ENCODE results near the gene PRDM13.
A peak's percentile ranks its signal among the peaks of the same experiment; 100 is the strongest.

The PRDM13 gene

GRCh38 chr6:99568103-99568933 lies 38.3 kb upstream of the PRDM13 start, which contains the start of gene CCNC:
CCNC (minus strand) TSS chr6:99568660; CDS start chr6:99568527, 133 bp downstream.
- no peak for TF ChIP-seq CTCF (IDR thresholded peaks at IDR 0.05; ENCODE audit: poor library complexity, severe bottlenecking)
- peak; percentile 97 for ATAC-seq (ENCODE audit: low read depth)
- Histone ChIP-seq H3K4me1 (ENCODE audit: insufficient read depth, poor library complexity, severe bottlenecking) (peaks cover 29% of the 10 kb centered on the region), H3K36me3 (ENCODE audit: low read depth) (peaks cover 32% of the 10 kb centered on the region), H3K27me3 (ENCODE audit: insufficient read depth, poor library complexity, severe bottlenecking) (no peaks in the 10 kb centered on the region), H3K4me3 (ENCODE audit: severe bottlenecking) (peak within 1 kb of the TSS; percentile 85), H3K27ac (ENCODE audit: poor library complexity, severe bottlenecking) (peak within 1 kb of the TSS; percentile 63), H3K9me3 (ENCODE audit: severe bottlenecking) (no peaks in the 10 kb centered on the region)
- DNase-seq (ENCODE audit: low spot score): peak; percentile 92

- H3K4me1 ChIP-seq (ENCODE audit: insufficient read depth, poor library complexity, severe bottlenecking): no peaks in the 10 kb centered on the region
- H3K4me3 ChIP-seq (ENCODE audit: severe bottlenecking): no peak overlapping the region
- H3K9me3 ChIP-seq (ENCODE audit: severe bottlenecking): no peaks in the 10 kb centered on the region
- DNase-seq (ENCODE audit: low spot score) (no peak), ATAC-seq (ENCODE audit: low read depth) (no peak)
- no peaks in the 10 kb centered on the region for H3K27me3 ChIP-seq (ENCODE audit: insufficient read depth, poor library complexity, severe bottlenecking)
- no peaks in the 10 kb centered on the region for H3K36me3 ChIP-seq (ENCODE audit: low read depth)
- TF ChIP-seq CTCF (IDR thresholded peaks at IDR 0.05; ENCODE audit: poor library complexity, severe bottlenecking): no peak
- H3K27ac ChIP-seq (ENCODE audit: poor library complexity, severe bottlenecking): no peak overlapping the region
These were observed 32.5 kb upstream of the PRDM13 start for GRCh38 chr6:99573980-99574617.

- H3K36me3 ChIP-seq (ENCODE audit: low read depth): no peaks in the 10 kb centered on the region
- no peaks in the 10 kb centered on the region for H3K27me3 ChIP-seq (ENCODE audit: insufficient read depth, poor library complexity, severe bottlenecking)
- H3K9me3 ChIP-seq (ENCODE audit: severe bottlenecking): no peaks in the 10 kb centered on the region
- no peak overlapping the region for H3K27ac ChIP-seq (ENCODE audit: poor library complexity, severe bottlenecking)
- no peak overlapping the region for H3K4me3 ChIP-seq (ENCODE audit: severe bottlenecking)
- DNase-seq (ENCODE audit: low spot score) (no peak), ATAC-seq (ENCODE audit: low read depth) (no peak)
- TF ChIP-seq CTCF (IDR thresholded peaks at IDR 0.05; ENCODE audit: poor library complexity, severe bottlenecking): no peak
- no peaks in the 10 kb centered on the region for H3K4me1 ChIP-seq (ENCODE audit: insufficient read depth, poor library complexity, severe bottlenecking)
These were observed 30.9 kb upstream of the PRDM13 start for GRCh38 chr6:99575544-99576227.

GRCh38 chr6:99579781-99580180 lies 26.9 kb upstream of the PRDM13 start:
- DNase-seq (ENCODE audit: low spot score) (no peak), ATAC-seq (ENCODE audit: low read depth) (no peak)
- no peaks in the 10 kb centered on the region for H3K9me3 ChIP-seq (ENCODE audit: severe bottlenecking)
- no peaks in the 10 kb centered on the region for H3K4me1 ChIP-seq (ENCODE audit: insufficient read depth, poor library complexity, severe bottlenecking)
- no peaks in the 10 kb centered on the region for H3K36me3 ChIP-seq (ENCODE audit: low read depth)
- no peaks in the 10 kb centered on the region for H3K27me3 ChIP-seq (ENCODE audit: insufficient read depth, poor library complexity, severe bottlenecking)
- H3K4me3 ChIP-seq (ENCODE audit: severe bottlenecking): no peak overlapping the region
- no peak overlapping the region for H3K27ac ChIP-seq (ENCODE audit: poor library complexity, severe bottlenecking)
- TF ChIP-seq CTCF (IDR thresholded peaks at IDR 0.05; ENCODE audit: poor library complexity, severe bottlenecking): no peak
